COLO829 (cell line): ENCODE data around the gene SPINK6.

Experiments used
- DNase-seq: peaks from one replicate; pipeline ENCODE4 v3.0.0; 2012; ENCODE audit warnings: low spot score

SPINK6 gene, protein sequence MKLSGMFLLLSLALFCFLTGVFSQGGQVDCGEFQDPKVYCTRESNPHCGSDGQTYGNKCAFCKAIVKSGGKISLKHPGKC

GRCh38 chr5:148202531-148203203, at the start of gene SPINK6:
TSS of gene SPINK6 (plus strand) at chr5:148203042. CDS start at chr5:148203097, 55 bp downstream.
- DNase-seq, result no peak

- DNase-seq, result no peak
Observed at GRCh38 chr5:148156609-148157008, 46.2 kb upstream of the SPINK6 start.

GRCh38 chr5:148162038-148162437, 40.8 kb upstream of the SPINK6 start:
- DNase-seq, result no peak

- DNase-seq, result no peak
Observed at GRCh38 chr5:148163345-148163744, 39.5 kb upstream of the SPINK6 start.

GRCh38 chr5:148166550-148167283, 36.1 kb upstream of the SPINK6 start:
- DNase-seq, result no peak

DNA sequence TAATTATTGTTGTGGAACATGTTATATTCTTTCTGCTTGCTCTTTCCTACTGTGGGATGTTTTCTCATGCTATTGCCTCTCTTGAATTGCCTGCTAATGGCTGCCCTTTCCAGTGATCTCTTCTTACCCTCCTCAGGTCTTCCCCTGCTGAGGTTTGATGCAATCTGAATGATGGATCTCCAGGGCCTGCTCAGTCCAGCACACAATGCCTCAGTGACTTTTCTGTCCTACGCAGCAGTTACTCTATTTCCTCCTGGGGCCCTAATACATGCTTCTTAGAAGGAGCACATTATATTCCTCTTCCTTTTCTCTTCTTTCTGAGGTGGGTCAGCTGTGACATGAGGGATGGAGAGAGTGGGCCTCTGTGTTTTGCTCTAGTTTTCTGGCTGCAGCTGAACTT, 34.6 kb upstream of the SPINK6 start, which contains the start of gene SPINK14:
Gene SPINK14, plus strand, starts transcription at position 301 of the 400 bp plus-strand sequence. CDS start 1,187 bp downstream, outside the sequence.
- no peak for DNase-seq

DNA sequence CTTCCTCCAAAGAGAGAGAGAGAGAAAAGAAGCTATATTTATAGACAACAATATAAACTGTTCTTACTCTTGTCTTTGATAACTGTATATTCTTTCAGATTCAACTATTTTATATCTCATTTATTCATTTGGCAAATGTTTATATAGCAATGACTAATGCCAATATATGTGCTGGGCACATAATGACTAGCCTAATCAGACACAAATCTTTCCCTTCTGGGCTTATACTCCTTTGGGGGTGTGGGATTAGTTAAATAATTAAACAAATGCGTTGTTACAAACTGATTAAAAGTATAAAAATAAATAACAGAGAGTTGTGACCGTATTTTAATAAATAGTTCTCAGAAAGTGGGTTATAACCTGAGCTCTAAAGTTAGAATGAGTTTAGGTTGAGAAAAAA, 30.5 kb upstream of the SPINK6 start:
- no peak for DNase-seq

- DNase-seq, result no peak
Observed at GRCh38 chr5:148176480-148176879, 26.4 kb upstream of the SPINK6 start.

- no peak for DNase-seq
Observed at GRCh38 chr5:148177207-148177606, 25.6 kb upstream of the SPINK6 start.

DNA sequence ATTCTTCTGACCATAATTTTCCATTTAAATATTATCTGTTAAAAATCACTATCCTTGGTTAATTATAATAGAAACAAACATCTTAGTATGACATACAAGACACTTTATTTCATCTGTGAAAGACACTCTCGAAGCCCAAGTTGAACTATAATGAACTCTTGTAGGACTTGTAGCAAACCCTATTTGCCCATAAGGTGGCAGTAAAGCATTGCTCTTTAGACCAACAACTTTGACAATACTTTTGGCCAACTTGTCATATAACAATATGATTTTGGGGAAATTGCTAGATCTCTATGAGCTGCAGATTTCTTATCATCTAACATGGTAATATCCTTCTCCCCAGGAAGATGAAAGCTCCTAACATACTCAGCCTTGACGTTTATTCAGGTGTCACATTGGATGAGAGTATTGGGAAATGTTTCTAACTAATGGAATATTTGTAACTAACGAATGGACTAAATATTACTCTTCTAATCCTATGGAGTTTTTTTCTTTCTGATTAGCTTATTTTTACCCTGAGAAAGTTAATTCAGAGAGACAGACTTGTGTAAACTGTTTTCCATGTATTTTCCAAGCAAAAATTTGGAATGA, 23.5 kb upstream of the SPINK6 start:
- DNase-seq, result peak; percentile 2

DNA sequence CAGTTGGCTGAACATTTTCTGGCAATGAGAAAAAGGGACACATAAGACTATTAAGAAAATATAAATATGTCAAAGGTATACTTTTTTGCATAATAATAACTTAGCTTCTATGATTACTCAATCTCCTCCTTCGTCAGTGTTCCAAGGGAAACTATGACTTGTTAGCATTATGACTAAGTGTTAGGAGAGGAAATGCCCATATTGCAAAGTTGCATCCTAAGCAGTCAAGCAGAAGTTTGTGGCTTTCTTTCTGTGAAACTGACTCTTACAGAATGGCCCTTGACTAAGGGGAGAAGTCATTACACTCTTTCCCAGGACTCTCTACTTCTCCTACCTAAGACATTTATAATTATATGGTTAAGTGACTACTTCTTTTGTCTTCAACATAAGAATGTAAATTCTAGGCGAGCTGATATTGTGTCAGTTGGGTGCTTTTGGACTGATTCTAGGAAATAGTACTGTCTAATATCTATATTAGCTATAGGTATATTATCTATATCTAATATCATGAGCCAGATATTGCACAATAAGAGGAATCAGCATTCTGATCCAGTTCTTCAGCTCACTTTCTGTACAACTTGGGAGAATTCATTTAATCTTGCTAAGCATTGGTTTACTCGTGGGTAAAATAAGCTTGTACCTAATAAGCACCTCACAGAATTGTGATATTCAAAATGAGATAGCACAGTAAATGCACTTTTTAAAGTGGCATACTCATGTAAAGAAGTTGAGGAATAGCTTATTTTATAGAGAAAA, 16.4 kb upstream of the SPINK6 start:
- no peak for DNase-seq

GRCh38 chr5:148191010-148191409, 11.8 kb upstream of the SPINK6 start:
- DNase-seq, result no peak

- no peak for DNase-seq
Observed at GRCh38 chr5:148193202-148193601, 9.6 kb upstream of the SPINK6 start.

- DNase-seq, result no peak
Observed at GRCh38 chr5:148201151-148201550, 1.7 kb upstream of the SPINK6 start.

- DNase-seq, result no peak
Observed at GRCh38 chr5:148205044-148205806, 2.4 kb downstream of the SPINK6 start.

GRCh38 chr5:148205865-148206264, 3.0 kb downstream of the SPINK6 start:
- no peak for DNase-seq

GRCh38 chr5:148206620-148207019, 3.8 kb downstream of the SPINK6 start:
- no peak for DNase-seq

DNA sequence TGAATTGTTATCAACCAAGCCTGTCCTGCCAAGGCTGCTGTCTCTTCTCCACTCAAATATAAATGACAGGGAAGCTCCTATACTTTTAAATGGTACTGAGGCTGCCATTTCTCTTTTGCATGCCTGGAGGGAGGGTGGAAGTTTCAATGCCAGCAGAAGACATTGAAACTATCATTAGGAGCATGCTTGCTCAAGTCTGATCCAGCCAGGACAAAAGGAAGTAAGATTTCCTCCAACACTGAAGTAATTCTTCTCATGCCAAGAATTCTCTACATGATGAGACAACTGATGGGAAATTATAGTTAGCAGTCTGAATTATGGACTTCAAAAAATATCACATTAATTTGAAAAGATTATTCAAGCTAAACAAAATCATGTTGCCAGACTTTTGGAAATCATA, 5.4 kb downstream of the SPINK6 start:
- no peak for DNase-seq

DNA sequence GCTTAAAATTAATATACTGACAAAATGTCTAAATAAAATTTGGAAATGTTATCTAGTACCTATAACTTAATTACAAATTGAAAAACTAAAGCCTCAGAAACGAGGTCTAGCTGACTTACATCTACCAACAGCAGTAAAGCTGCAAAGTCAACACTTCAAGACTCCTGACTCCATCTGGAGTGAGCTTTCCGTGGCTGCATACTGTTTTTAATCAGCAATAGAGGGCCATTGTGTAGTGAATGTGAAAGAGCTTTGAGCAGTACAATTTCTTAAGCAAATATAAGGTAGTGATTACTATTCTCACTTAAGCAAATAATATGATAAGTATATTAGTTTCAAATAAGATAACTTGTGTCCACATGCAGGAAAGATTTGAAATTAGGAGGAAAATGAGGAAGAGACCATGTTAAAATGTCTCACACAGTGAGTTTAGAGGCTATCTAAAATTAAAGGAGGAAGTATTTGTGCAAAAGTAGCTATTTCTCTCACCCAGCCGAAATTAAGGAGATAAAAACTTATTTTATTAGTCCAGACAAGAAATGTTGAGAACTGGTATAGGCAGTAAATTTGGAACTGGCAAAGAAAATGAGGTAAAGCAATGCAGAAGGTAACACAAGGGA, 6.4 kb downstream of the SPINK6 start:
- DNase-seq, result no peak

- DNase-seq, result no peak
Observed at GRCh38 chr5:148214665-148215185, 11.9 kb downstream of the SPINK6 start.

GRCh38 chr5:148221508-148221907, 18.7 kb downstream of the SPINK6 start:
- DNase-seq, result no peak
